ENCODE results near the gene BCORL1. TPM values are rescaled to one million over a fixed set of nuclear protein-coding genes. Genes with fewer than 3 reads are reported as not detected.

BCORL1 gene
- total RNA-seq, 4 donors from 2014 or later, result 1.7 to 4.0 (median 2.7) TPM

GRCh38 chrX:129979207-129979920, 3.1 kb upstream of the BCORL1 start:
- WGBS, 2 donors, result 12 to 56% methylated on average over 8 to 12 of the region's 35 CpGs
- no peak for DNase-seq
- H3K4me3 ChIP-seq, result no peak overlapping the region

GRCh38 chrX:129980001-129980401, 2.4 kb upstream of the BCORL1 start:
- Histone ChIP-seq H3K27me3 (no peaks in the 10 kb centered on the region), H3K4me3 (no peak overlapping the region), H3K36me3 (no peaks in the 10 kb centered on the region), H3K9me3 (no peaks in the 10 kb centered on the region), H3K27ac (peak overlapping the region; percentile 56 to 81 (median 74)), H3K4me1 (peaks cover 0 to 34% (median 0%) of the 10 kb centered on the region in 3 donors)
- TF ChIP-seq CTCF (IDR thresholded peaks at IDR 0.05), result no peak
- TF ChIP-seq POLR2A (IDR thresholded peaks at IDR 0.05), result no peak
- no peak for DNase-seq
- intact Hi-C loops (cut with DNase I), result no loop called here
- WGBS, 2 donors, result no CpG with 5 or more reads among the region's 32 CpGs

More at GRCh38 chrX:129979207-129979920, 3.1 kb upstream of the BCORL1 start:
- intact Hi-C loops (cut with DNase I), result no loop called here
- Histone ChIP-seq H3K9me3 (no peaks in the 10 kb centered on the region), H3K4me1 (peaks cover 0 to 28% (median 0%) of the 10 kb centered on the region in 3 donors), H3K27me3 (no peaks in the 10 kb centered on the region), H3K36me3 (no peaks in the 10 kb centered on the region), H3K27ac (peak overlapping the region in 3 of 4 donors; percentile 67 to 81 (median 80))
- TF ChIP-seq POLR2A (IDR thresholded peaks at IDR 0.05) (no peak), CTCF (IDR thresholded peaks at IDR 0.05) (no peak)

- Histone ChIP-seq H3K9me3 (no peaks in the 10 kb centered on the region), H3K4me1 (peaks cover 0 to 38% (median 0%) of the 10 kb centered on the region in 3 donors), H3K4me3 (no peak overlapping the region), H3K36me3 (no peaks in the 10 kb centered on the region), H3K27me3 (no peaks in the 10 kb centered on the region), H3K27ac (peak overlapping the region; percentile 56 to 81 (median 74))
- intact Hi-C loops (cut with DNase I), result no loop called here
- TF ChIP-seq CTCF (IDR thresholded peaks at IDR 0.05), result no peak
- peak in 2 of 4 donors; percentile 29 to 47 for TF ChIP-seq POLR2A (IDR thresholded peaks at IDR 0.05)
- no peak for DNase-seq
- WGBS, 2 donors, result no CpG with 5 or more reads among the region's 79 CpGs
These were observed 1.8 kb upstream of the BCORL1 start for GRCh38 chrX:129980540-129981199.

GRCh38 chrX:129981200-129981553, 1.3 kb upstream of the BCORL1 start:
- no peak for DNase-seq
- H3K4me1 ChIP-seq, result peaks cover 0 to 38% (median 0%) of the 10 kb centered on the region in 3 donors
- no peaks in the 10 kb centered on the region for H3K9me3 ChIP-seq
- intact Hi-C loops (cut with DNase I), result no loop called here
- no peaks in the 10 kb centered on the region for H3K27me3 ChIP-seq
- peak overlapping the region in 3 of 4 donors; percentile 67 to 81 (median 80) for H3K27ac ChIP-seq
- H3K36me3 ChIP-seq, result no peaks in the 10 kb centered on the region
- H3K4me3 ChIP-seq, result no peak overlapping the region
- WGBS, 2 donors, result 0% methylated on average over 5 of the region's 17 CpGs; no CpG with 5 or more reads in 1 of the 2 donors
- TF ChIP-seq CTCF (IDR thresholded peaks at IDR 0.05) (no peak), POLR2A (IDR thresholded peaks at IDR 0.05) (no peak)

- TF ChIP-seq CTCF (IDR thresholded peaks at IDR 0.05) (no peak), POLR2A (IDR thresholded peaks at IDR 0.05) (no peak)
- Histone ChIP-seq H3K9me3 (no peaks in the 10 kb centered on the region), H3K27ac (peak overlapping the region in 2 of 4 donors; percentile 74 to 80), H3K27me3 (no peaks in the 10 kb centered on the region), H3K4me1 (peaks cover 0 to 38% (median 0%) of the 10 kb centered on the region in 3 donors), H3K36me3 (no peaks in the 10 kb centered on the region), H3K4me3 (no peak overlapping the region)
- DNase-seq, result no peak
- WGBS, 2 donors, result 0 to 36% methylated on average over 1 to 11 of the region's 29 CpGs
- intact Hi-C loops (cut with DNase I), result no loop called here
These were observed 609 bp upstream of the BCORL1 start for GRCh38 chrX:129981752-129982299.

Data from esophagus squamous epithelium (tissue), 5 donors.